Measurements from ENCODE around the gene PTPN14.
A peak's percentile ranks its signal among the peaks of the same experiment; 100 is the strongest.

Gene PTPN14

DNA sequence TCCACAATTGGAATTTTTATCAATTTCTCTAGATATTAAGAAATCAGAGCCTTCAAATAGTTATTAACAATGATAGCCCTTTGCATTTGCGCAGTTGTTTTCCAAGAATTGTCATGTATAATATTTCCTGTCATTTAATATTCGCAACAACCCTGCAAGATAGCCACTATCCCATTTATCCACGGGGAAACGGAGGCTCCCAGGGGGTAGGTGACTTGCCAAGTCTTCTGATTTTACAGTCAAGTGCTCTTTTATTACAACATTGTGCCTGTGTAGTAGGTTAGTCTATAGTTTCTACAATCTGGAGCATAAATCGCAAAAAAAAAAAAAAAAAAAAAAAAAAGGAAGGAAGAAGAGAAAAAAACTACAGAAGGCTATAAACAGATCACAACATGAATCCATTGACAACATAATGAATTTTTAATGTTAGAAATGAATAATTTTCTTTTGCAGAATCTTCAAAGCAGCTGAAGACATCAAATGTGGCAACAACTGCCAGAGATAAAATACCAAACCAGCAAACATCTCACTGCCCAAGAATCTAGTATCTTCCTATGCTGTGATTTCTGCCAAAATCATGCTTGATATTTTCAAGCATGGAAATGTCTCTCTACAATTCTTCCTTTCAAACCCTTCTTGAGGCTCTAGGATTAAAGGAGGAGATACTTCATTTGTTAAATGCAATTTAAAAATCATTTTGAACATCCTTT is 125.5 kb downstream of the PTPN14 start:
- no peak for DNase-seq (ENCODE audit: low spot score)

DNA sequence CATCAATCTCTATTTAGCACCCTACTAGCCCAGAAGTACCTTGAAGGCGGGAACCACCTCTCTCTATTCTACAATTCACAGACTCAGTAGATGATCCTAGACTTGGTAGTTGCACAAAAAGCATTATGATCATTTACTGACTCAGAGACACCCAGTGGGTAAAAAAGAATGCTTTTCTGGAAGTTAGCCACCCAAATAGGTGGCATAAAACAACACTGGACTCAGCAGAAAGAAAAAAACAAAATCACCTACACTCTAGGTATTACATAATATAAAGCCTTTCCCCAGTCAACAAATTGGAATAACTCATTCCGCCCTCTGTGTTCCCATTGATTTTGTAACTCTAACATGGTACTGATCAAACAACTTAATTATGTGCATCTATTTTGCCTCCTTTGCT is 126.3 kb downstream of the PTPN14 start:
- no peak for DNase-seq (ENCODE audit: low spot score)

GRCh38 chr1:214423045-214423444 is 128.4 kb downstream of the PTPN14 start:
- DNase-seq (ENCODE audit: low spot score) = no peak

- DNase-seq (ENCODE audit: low spot score) = peak; percentile 9
Measured at GRCh38 chr1:214422137-214422671, 129.2 kb downstream of the PTPN14 start.

DNA sequence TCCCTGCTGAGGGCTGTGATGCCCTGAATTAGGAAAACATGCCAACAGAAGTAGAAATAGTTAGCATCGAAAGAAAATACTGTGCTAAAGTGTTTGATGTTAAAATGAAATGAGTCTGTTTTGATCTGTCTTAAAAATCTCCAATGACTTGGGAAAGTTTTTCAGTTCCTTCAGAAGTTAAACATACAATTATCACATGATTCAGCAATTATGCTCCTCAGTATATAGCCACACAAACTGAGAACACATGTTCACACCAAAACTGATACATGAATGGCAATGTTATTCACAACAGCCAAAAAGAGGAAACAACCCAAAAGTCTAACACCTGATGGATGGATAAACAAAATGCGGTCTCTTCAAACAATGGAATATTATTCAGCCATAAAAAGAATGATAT is 130.6 kb downstream of the PTPN14 start:
- no peak for DNase-seq (ENCODE audit: low spot score)

GRCh38 chr1:214420341-214420740 is 131.1 kb downstream of the PTPN14 start:
- no peak for DNase-seq (ENCODE audit: low spot score)

DNA sequence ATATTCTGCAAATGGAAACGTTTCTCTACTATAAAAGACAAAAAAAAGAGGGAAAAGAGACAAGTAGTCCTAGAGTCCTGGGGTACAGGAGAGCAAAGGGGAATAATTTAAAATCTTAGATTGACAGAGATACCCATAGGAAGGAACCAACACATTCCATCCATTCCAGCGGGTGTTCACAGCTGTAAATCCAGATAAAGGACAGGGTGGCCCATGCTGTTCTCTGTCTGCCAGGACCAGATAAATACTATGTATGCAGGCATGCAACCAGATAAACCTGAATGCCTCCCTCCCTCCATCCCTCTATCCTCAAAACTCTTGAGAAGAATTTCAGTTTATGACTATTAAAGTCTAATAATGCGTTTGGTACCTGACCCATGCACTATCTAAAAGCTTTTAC is 131.8 kb downstream of the PTPN14 start:
- no peak for DNase-seq (ENCODE audit: low spot score)

- DNase-seq (ENCODE audit: low spot score) = no peak
Measured at GRCh38 chr1:214418391-214418790, 133.0 kb downstream of the PTPN14 start.

GRCh38 chr1:214417545-214418210 is 133.7 kb downstream of the PTPN14 start:
- DNase-seq (ENCODE audit: low spot score) = no peak

DNA sequence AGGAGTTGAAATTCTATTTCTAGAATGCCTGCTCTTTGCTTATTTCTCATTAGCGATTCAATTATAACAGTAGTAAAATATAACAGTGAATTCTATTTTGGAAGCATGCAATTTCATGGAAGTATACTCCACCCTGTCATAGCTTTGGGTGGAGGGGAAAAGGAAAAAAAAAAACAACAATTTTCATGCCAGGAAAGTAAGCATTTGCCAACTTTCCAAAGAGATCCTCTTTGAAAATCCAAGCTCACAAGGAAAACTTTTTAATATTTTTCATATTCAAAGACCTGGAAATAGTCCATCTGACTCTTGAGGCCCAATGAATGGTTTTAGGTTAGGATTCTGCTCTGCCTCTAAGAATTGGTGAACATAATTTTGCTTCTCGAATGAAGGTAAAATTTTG is 134.5 kb downstream of the PTPN14 start:
- DNase-seq (ENCODE audit: low spot score) = no peak

- no peak for DNase-seq (ENCODE audit: low spot score)
Measured at GRCh38 chr1:214416417-214416816, 135.0 kb downstream of the PTPN14 start.

- DNase-seq (ENCODE audit: low spot score) = no peak
Measured at GRCh38 chr1:214415131-214415530, 136.3 kb downstream of the PTPN14 start.

DNA sequence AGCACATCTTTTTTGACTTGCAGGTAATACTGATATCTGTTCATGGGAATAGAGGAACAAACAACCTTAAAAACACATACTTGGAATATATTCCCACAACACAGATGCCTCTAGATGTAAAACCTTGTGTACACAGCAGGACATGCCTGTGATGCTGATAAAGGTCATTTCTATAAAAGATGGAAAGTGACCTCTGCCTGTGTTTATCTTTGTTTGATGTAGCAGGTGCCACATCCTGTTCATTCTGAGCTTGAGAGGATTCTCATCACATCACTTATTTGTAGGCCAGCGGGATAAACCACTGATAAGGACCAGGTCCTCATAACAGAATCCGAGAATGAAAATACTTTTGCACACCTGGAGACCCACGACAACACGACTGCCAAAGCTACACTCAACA is 136.7 kb downstream of the PTPN14 start:
- no peak for DNase-seq (ENCODE audit: low spot score)

- no peak for DNase-seq (ENCODE audit: low spot score)
Measured at GRCh38 chr1:214413315-214413714, 138.1 kb downstream of the PTPN14 start.

GRCh38 chr1:214404571-214405213 is 146.7 kb downstream of the PTPN14 start:
- no peak for DNase-seq (ENCODE audit: low spot score)

GRCh38 chr1:214404154-214404553 is 147.2 kb downstream of the PTPN14 start:
- DNase-seq (ENCODE audit: low spot score) = no peak

- no peak for DNase-seq (ENCODE audit: low spot score)
Measured at GRCh38 chr1:214403431-214403830, 148.0 kb downstream of the PTPN14 start.

DNA sequence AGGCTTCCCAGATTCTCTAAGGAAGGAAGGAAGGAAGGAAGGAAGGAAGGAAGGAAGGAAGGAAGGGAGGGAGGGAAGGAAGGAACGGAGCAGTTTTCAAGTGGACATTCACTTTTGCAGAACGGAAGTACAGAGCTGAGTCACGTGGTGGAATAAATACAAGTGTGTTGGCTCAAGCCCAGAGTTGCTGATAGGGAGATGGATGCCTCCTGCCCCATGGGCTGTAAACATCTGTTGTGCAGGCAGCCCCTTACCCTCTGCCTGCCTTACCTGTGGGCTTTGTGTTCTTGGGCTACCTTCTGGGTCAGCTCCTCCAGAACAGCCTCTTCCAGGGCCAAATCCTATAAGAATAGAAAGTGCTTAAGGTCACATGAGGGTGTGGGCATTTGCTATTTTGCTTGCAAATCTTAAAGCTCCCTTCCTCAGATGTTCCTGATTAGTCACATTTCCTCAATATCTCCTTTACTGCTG is 148.8 kb downstream of the PTPN14 start:
- no peak for DNase-seq (ENCODE audit: low spot score)

- no peak for DNase-seq (ENCODE audit: low spot score)
Measured at GRCh38 chr1:214401666-214402065, 149.7 kb downstream of the PTPN14 start.

DNA sequence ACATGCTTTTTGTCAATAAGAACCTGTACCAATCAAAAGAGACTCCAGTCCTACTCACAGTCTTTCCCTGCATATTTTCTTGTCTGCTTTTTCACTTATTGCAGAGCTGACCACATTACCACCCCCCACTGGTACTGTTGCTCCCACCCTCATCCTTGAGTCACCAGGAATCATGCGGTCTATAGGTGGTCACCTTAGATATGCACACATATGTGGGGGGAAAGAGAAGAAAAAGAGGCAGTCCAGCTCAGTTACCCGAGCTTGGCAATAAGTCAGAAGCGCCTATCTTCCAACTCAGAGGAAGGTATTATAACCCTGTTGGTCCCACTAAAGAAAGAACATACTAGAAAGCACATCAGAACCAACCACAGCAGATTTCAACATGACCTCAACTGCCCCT is 151.3 kb downstream of the PTPN14 start:
- no peak for DNase-seq (ENCODE audit: low spot score)

GRCh38 chr1:214398490-214398889 is 152.9 kb downstream of the PTPN14 start:
- DNase-seq (ENCODE audit: low spot score) = no peak

- no peak for DNase-seq (ENCODE audit: low spot score)
Measured at GRCh38 chr1:214397497-214397896, 153.9 kb downstream of the PTPN14 start.

DNA sequence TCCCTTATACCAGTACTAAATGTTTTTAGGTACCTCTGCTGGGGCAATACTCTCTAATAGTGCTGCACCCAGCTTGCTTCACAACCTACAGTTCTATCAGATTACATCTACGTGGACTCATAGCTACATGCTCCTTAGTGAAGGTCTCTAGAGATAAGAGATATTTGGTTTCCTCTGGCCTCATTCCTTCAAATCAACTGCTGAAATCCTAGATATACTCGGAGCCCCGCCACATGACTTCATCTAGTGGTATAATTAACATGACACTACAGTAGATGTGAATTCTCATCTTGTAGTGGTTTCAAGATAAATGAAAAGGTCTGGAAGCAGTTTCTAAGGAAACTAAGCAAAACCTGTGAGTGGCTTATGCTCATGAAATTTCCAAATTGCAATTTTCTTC is 155.1 kb downstream of the PTPN14 start:
- no peak for DNase-seq (ENCODE audit: low spot score)

Measured in RKO (cell line).